Measurements from ENCODE around the gene PACSIN1. TPM values are rescaled to one million over a fixed set of nuclear protein-coding genes. Genes with fewer than 3 reads are reported as not detected.

The PACSIN1 gene
- total RNA-seq, 3 donors from 2014 or later (not counting 1 experiment from before 2014, with no cell fraction given) = 2.2 to 6.6 (median 3.9) TPM

DNA sequence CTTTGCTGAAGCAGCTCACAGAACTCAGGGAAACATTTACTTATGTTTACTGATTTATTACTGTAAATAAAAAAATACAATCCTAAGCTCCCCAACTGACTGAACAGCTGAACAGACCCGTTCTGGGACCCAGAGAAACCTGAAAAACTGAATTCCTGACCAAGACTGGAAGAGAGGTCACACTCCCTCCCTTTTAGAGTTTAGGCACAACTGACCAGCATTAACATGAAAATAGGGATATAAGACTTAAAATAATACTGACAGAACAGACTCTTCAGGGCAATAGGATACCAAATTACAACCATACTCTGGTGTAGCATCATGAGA lies 28.3 kb upstream of the PACSIN1 start:
- DNase-seq = no peak
- H3K27ac Mint-ChIP-seq = no peak overlapping the region
- no peaks in the 10 kb centered on the region for H3K27me3 ChIP-seq (ENCODE audit: control insufficient read depth, insufficient read depth, low read length)
- TF ChIP-seq, protein P1, sequence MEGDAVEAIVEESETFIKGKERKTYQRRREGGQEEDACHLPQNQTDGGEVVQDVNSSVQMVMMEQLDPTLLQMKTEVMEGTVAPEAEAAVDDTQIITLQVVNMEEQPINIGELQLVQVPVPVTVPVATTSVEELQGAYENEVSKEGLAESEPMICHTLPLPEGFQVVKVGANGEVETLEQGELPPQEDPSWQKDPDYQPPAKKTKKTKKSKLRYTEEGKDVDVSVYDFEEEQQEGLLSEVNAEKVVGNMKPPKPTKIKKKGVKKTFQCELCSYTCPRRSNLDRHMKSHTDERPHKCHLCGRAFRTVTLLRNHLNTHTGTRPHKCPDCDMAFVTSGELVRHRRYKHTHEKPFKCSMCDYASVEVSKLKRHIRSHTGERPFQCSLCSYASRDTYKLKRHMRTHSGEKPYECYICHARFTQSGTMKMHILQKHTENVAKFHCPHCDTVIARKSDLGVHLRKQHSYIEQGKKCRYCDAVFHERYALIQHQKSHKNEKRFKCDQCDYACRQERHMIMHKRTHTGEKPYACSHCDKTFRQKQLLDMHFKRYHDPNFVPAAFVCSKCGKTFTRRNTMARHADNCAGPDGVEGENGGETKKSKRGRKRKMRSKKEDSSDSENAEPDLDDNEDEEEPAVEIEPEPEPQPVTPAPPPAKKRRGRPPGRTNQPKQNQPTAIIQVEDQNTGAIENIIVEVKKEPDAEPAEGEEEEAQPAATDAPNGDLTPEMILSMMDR (IDR thresholded peaks at IDR 0.05) = no peak
- H3K36me3 ChIP-seq (ENCODE audit: control insufficient read depth, insufficient read depth, low read length) = no peaks in the 10 kb centered on the region
- H3K27me3 Mint-ChIP-seq (ENCODE audit: low read depth in 2 of 2) = peaks cover 0 to 2% of the 10 kb centered on the region in 2 donors
- no peaks in the 10 kb centered on the region for H3K9me3 ChIP-seq (ENCODE audit: control insufficient read depth, insufficient read depth, low read length)
- H3K27ac ChIP-seq (ENCODE audit: low read length) = no peak overlapping the region
- H3K9me3 Mint-ChIP-seq = no peaks in the 10 kb centered on the region
- no peaks in the 10 kb centered on the region for H3K4me1 Mint-ChIP-seq
- WGBS (ENCODE audit: insufficient coverage) = 80% methylated on average over 1 of the region's 1 CpG
- H3K4me3 ChIP-seq (ENCODE audit: low read length) = no peak overlapping the region
- H3K36me3 Mint-ChIP-seq = no peaks in the 10 kb centered on the region
- H3K4me1 ChIP-seq (ENCODE audit: control insufficient read depth, insufficient read depth, low read length) = no peaks in the 10 kb centered on the region
- no peak overlapping the region for H3K4me3 Mint-ChIP-seq
- intact Hi-C loops (cut with micrococcal nuclease) = no loop called here
- no peak for ATAC-seq

DNA sequence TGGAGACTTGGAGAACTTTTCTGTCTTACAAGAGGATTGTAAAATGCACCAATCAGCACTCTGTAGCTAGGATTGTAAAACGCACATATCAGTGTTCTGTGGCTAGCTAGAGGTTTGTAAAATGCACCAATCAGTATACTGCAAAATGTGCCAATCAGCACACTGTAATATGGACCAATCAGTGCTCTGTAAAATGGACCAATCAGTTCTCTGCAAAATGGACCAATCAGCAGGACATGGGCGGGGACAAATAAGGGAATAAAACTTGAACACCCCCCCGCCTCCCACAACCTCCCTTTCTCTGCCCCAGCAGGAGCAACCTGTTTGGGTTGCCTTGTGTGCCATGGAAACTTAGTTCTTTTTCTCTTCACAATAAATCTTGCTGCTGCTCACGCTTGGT lies 27.2 kb upstream of the PACSIN1 start:
- ATAC-seq = no peak
- H3K27ac Mint-ChIP-seq = no peak overlapping the region

DNA sequence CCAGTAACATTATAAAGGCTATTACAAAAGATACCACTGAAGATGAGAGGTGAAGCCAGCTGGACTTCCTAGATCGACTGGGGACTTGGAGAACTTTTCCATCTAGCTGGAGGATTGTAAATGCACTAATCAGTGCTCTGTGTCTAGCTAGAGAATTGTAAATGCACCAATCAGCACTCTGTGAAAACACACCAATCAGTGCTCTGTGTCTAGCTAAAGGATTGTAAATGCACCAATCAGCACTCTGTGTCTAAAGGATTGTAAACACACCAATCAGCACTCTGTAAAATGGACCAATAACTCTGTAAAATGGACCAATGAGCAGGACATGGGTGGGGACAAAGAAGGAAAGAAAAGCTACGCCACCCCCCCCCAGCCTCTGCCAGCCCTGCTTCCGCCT lies 26.4 kb upstream of the PACSIN1 start:
- Histone ChIP-seq H3K36me3 (ENCODE audit: control insufficient read depth, insufficient read depth, low read length) (no peaks in the 10 kb centered on the region), H3K4me1 (ENCODE audit: control insufficient read depth, insufficient read depth, low read length) (no peaks in the 10 kb centered on the region), H3K4me3 (ENCODE audit: low read length) (no peak overlapping the region), H3K27ac (ENCODE audit: low read length) (no peak overlapping the region), H3K9me3 (ENCODE audit: control insufficient read depth, insufficient read depth, low read length) (no peaks in the 10 kb centered on the region), H3K27me3 (ENCODE audit: control insufficient read depth, insufficient read depth, low read length) (no peaks in the 10 kb centered on the region)
- intact Hi-C loops (cut with micrococcal nuclease) = no loop called here
- no peak for ATAC-seq
- no peaks in the 10 kb centered on the region for H3K36me3 Mint-ChIP-seq
- no peaks in the 10 kb centered on the region for H3K9me3 Mint-ChIP-seq
- H3K27ac Mint-ChIP-seq = no peak overlapping the region
- TF ChIP-seq, protein P1 (IDR thresholded peaks at IDR 0.05) = no peak
- no peak overlapping the region for H3K4me3 Mint-ChIP-seq
- no peaks in the 10 kb centered on the region for H3K4me1 Mint-ChIP-seq
- H3K27me3 Mint-ChIP-seq (ENCODE audit: low read depth in 2 of 2) = peaks cover 0 to 2% of the 10 kb centered on the region in 2 donors
- 100% methylated on average over 1 of the region's 3 CpGs for WGBS (ENCODE audit: insufficient coverage)
- no peak for DNase-seq

More for the DNA sequence above, 27.2 kb upstream of the PACSIN1 start:
- TF ChIP-seq, protein P1 (IDR thresholded peaks at IDR 0.05) = no peak
- Histone ChIP-seq H3K4me1 (ENCODE audit: control insufficient read depth, insufficient read depth, low read length) (no peaks in the 10 kb centered on the region), H3K36me3 (ENCODE audit: control insufficient read depth, insufficient read depth, low read length) (no peaks in the 10 kb centered on the region), H3K27ac (ENCODE audit: low read length) (no peak overlapping the region), H3K27me3 (ENCODE audit: control insufficient read depth, insufficient read depth, low read length) (no peaks in the 10 kb centered on the region), H3K9me3 (ENCODE audit: control insufficient read depth, insufficient read depth, low read length) (no peaks in the 10 kb centered on the region), H3K4me3 (ENCODE audit: low read length) (no peak overlapping the region)
- intact Hi-C loops (cut with micrococcal nuclease) = no loop called here
- Mint-ChIP-seq H3K4me1 (no peaks in the 10 kb centered on the region), H3K36me3 (no peaks in the 10 kb centered on the region), H3K27me3 (ENCODE audit: low read depth in 2 of 2) (peaks cover 0 to 2% of the 10 kb centered on the region in 2 donors), H3K4me3 (no peak overlapping the region), H3K9me3 (no peaks in the 10 kb centered on the region)
- WGBS (ENCODE audit: insufficient coverage) = 98% methylated on average over 2 of the region's 4 CpGs
- DNase-seq = no peak

DNA sequence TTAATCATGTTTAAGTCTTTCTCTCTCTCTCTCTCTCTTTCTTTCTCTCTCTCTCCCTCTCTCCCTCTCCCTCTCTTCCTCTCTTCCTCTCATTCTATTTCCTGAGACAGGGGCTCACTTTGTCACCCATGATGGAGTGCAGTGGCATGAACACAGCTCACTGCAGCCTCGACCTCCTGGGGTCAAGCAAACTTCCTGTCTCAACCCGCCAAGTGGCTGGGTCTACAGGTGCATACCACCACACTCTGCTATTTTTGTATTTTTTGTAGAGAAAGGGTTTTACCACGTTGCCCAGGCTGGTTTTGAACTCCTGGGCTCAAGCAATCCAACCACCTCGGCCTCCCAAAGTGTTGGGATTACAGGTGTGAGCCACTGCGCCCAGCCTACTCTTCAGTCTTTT lies 24.4 kb upstream of the PACSIN1 start:
- Mint-ChIP-seq H3K27ac (no peak overlapping the region), H3K4me1 (no peaks in the 10 kb centered on the region), H3K27me3 (ENCODE audit: low read depth in 2 of 2) (peaks cover 0 to 2% of the 10 kb centered on the region in 2 donors), H3K9me3 (no peaks in the 10 kb centered on the region), H3K4me3 (no peak overlapping the region), H3K36me3 (no peaks in the 10 kb centered on the region)
- DNase-seq = no peak
- no peak overlapping the region for H3K27ac ChIP-seq (ENCODE audit: low read length)
- intact Hi-C loops (cut with micrococcal nuclease) = no loop called here
- WGBS (ENCODE audit: insufficient coverage) = 19% methylated on average over 4 of the region's 5 CpGs
- H3K27me3 ChIP-seq (ENCODE audit: control insufficient read depth, insufficient read depth, low read length) = no peaks in the 10 kb centered on the region
- no peaks in the 10 kb centered on the region for H3K4me1 ChIP-seq (ENCODE audit: control insufficient read depth, insufficient read depth, low read length)
- no peak overlapping the region for H3K4me3 ChIP-seq (ENCODE audit: low read length)
- TF ChIP-seq, protein P1 (IDR thresholded peaks at IDR 0.05) = no peak
- H3K9me3 ChIP-seq (ENCODE audit: control insufficient read depth, insufficient read depth, low read length) = no peaks in the 10 kb centered on the region
- H3K36me3 ChIP-seq (ENCODE audit: control insufficient read depth, insufficient read depth, low read length) = no peaks in the 10 kb centered on the region
- ATAC-seq = no peak
